HG02840 (cell line): ENCODE measurements around the gene TMEM131L.
"Not testable (repeated sequence)": the region's sequence is repeated elsewhere in the genome, so short reads cannot be mapped to it uniquely, and the experiment has no call there.

Experiments
- ATAC-seq: cut with Tn5 transposase; IDR thresholded peaks from one replicate; pipeline ENCODE4 v1.9.1; 2021; ENCODE audit warnings: mild to moderate bottlenecking, moderate library complexity, moderate number of reproducible peaks; ENCODE audit not compliant: unreplicated experiment, low FRiP score

TMEM131L gene

GRCh38 chr4:153448003-153448731, 18.0 kb upstream of the TMEM131L start:
- no peak for ATAC-seq

DNA sequence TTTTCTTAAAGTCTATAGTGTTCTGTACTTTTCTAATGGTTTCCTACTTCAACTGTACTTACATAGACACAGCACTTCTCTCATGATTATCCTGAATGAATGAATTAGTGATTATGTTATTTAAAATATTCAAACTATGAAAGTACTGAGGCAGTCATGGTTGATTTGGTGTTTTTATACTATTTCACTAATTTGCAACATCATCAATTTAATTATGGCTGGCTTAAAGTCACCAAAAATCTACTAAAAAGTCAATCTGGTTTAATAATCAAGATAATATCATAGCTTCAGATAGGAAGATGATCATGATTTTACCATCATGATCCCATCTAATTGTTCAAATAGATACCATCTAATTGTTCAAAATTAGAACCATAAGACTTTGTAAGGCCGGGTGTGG, 16.8 kb upstream of the TMEM131L start:
- ATAC-seq = no peak

DNA sequence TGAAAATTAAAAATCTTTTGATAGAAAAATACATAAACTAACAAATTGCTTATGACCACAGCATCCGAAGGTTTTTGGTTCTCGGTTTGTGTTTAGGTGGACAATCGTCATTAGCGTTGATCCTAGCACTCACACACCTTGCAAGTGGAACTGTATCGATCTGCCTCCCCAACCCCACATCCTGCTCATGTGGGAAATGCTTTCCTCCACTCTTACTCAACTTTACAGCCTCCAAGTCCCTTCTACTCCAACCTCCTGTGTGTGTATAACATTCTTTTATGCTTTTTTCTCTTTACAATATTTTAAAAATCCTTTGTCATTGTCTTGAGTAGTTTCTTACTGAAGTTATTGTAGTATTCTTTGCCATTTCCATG, 15.6 kb upstream of the TMEM131L start:
- no peak for ATAC-seq

GRCh38 chr4:153451145-153451544, 15.0 kb upstream of the TMEM131L start:
- ATAC-seq = not testable (repeated sequence)

GRCh38 chr4:153451911-153452657, 14.1 kb upstream of the TMEM131L start:
- no peak for ATAC-seq

DNA sequence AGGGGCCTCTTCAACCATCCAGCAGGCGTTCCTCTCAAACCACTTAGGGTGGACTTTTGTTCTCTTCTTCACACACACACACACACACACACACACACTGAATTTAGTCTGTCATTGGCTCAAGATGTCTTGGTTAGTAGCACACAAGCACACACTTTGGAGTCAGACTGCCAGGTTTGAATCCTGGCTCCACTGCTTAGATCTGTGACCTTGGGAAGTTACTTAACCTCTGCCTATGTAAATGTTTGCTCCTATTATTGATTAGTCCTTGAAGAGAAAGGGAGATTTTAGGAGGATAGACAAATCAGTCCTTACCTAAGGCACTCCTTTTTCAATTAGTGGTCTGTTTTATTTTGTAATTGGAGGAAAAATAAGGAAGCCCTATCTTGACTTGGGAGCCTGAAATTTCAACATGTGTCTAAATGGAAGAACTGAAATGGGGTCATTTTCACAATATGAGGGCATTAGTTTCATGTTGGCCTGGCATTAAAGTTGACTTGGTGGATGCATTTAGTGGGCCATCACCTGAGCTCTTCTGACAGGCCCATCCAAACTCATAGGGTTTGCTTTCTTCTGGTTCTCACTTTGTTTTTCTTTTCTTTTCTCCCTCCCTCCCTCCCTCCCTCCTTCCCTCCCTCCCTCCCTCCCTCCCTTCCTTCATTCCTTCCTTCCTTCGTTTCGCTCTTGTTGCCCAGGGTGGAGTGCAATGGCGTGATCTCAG, 13.3 kb upstream of the TMEM131L start:
- ATAC-seq = no peak

GRCh38 chr4:153453402-153453801, 12.8 kb upstream of the TMEM131L start:
- no peak for ATAC-seq

GRCh38 chr4:153458969-153459368, 7.2 kb upstream of the TMEM131L start:
- no peak for ATAC-seq

DNA sequence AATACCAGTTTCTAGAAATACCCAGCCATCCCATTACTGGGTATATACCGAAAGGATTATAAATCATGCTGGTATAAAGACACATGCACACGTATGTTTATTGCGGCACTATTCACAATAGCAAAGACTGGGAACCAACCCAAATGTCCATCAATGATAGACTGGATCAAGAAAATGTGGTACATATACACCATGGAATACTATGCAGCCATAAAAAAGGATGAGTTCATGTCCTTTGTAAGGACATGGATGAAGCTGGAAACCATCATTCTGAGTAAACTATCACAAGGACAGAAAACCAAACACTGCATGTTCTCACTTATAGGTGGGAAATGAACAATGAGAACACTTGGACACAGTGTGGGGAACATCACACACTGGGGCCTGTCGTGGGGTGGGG, 4.6 kb upstream of the TMEM131L start:
- ATAC-seq = not testable (repeated sequence)

DNA sequence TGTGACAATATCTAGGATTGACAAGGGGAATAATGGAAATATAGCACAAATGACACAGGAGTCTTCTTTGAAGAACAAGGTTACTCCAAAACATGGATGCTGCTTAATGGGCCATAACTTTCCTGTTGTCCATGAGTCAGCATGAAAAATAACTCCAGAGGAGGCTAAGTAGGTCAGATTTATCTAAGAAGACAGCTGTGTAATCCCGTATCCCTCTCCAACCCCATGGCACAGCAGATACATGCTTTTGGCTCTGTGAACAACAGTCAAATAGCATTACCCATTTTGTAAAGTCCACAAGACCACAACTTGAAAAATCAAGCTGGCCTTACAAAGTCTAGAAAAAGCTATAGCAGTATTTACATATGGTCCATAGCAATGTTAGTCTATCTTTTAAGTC, 2.1 kb upstream of the TMEM131L start:
- no peak for ATAC-seq

GRCh38 chr4:153465140-153465539, 1.0 kb upstream of the TMEM131L start:
- no peak for ATAC-seq

DNA sequence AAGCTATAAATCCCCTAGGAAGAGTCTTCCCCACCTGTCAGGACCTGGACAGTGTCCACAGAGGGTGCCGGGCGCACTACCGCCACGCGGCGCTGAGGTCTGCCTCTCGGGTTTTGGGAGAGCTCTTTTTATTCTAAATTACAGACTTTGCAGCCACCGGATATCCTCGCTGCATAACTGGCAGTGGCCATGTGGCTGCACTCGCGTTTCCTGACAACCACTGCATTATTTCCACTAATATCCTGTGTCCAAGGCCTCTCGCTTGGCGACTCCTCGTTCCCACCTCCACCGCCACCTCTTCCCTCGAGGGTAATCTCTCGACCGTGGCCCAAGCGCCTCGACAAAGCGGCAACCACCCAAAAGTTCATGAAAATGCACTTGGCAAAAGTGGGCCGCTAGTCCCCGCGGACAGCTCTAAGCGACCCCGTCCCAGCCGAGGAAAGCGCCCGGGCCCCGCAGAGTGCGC, 512 bp upstream of the TMEM131L start:
- peak; percentile 0 for ATAC-seq

GRCh38 chr4:153466949-153467896, 1.1 kb downstream of the TMEM131L start:
- peak; percentile 48 for ATAC-seq

DNA sequence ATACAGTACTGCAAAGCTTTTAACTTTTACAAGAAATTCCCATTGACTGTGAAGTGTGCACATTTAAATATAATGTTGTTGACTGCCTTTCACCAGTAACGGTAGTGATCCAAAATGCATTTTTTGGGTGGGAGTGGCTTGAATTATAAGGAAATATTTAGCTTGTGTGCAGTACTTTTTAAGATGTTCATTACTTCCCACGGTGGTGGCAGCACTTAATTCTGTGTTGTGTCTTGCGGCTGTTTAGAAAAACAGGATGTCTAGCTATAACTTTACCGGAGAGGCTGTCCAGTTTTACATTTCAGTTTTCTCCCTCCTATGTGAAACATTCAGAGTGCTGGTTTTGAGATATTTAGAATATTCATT, 1.7 kb downstream of the TMEM131L start:
- ATAC-seq = no peak

DNA sequence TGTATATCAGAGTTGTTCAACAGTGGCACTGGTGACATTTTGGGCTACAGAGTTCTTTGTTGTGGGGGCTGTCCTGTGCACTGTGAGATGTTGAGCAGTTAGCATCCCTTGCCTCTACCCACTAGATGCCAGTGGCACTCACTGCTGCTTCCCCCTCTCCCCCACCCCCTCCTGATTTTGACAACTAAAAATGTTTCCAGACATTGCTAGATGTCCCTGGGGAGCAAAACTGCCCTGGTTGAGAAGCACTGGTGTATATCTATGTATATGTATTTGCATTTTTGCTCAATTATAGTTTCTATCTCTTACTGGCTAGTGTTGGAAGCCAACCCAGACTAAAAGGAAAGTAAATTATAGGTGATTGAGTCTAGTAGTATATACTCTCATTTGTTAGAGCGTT, 2.4 kb downstream of the TMEM131L start:
- ATAC-seq = no peak

DNA sequence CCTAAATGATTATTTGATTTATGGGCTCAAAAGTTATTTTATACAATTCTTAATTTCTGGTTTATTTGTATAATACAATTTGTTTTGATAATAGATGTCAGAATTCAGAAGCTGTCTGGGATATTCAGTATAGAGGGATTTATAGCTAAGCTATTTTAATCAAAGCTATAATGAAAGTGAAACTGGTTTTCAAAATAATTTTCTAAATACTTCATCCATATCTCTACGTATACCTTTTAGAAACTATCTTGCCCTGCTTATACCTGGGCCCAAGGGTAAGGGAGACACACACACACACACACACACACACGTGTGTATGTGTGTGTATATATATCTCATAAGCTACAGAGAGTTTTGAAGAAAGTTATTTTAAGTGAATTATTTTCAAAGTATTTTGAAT, 2.9 kb downstream of the TMEM131L start:
- ATAC-seq = no peak

GRCh38 chr4:153471071-153471697, 5.0 kb downstream of the TMEM131L start:
- not testable (repeated sequence) for ATAC-seq

DNA sequence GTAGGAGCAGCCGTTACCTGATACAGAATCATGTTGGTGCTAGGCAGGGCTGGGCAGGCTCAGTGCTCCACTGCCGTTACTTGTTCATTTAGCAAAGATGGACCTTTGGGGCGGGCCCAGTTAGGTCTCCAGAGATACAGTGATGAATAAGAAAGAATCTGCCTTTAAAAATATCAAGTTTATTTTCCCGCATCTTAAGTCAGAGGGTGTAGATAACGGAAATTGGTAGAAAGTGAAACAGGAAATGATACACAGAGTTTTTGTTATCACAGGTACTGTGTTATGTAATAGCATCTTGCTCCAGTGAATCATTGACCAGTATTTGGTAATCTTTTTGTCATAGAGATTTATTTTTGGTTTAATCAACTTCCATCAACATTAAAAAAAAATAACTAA, 5.5 kb downstream of the TMEM131L start:
- ATAC-seq = peak; percentile 23

GRCh38 chr4:153472122-153473037, 6.2 kb downstream of the TMEM131L start:
- ATAC-seq = peak; percentile 40
